ENCODE data around the gene TUBA4A.
"Not testable (repeated sequence)": the region's sequence is repeated elsewhere in the genome, so short reads cannot be mapped to it uniquely, and the experiment has no call there.

Gene TUBA4A

GRCh38 chr2:219210886-219211362 lies 42.8 kb downstream of the TUBA4A start:
- DNase-seq (ENCODE audit: low read depth in 2 of 2), result no peak

- no peak for DNase-seq (ENCODE audit: low read depth in 2 of 2)
Measured at GRCh38 chr2:219210196-219210885, 43.4 kb downstream of the TUBA4A start.

GRCh38 chr2:219209236-219210195 lies 44.2 kb downstream of the TUBA4A start:
- DNase-seq (ENCODE audit: low read depth in 2 of 2), result no peak

- no peak for DNase-seq (ENCODE audit: low read depth in 2 of 2)
Measured at GRCh38 chr2:219207884-219208740, 45.6 kb downstream of the TUBA4A start.

GRCh38 chr2:219207134-219207883 lies 46.4 kb downstream of the TUBA4A start:
- DNase-seq (ENCODE audit: low read depth in 2 of 2), result no peak

- peak; percentile 87 to 93 for DNase-seq (ENCODE audit: low read depth in 2 of 2)
Measured at GRCh38 chr2:219206328-219207133, 47.2 kb downstream of the TUBA4A start, which contains the start of gene ZFAND2B. ZFAND2B (plus strand) TSS chr2:219206782; CDS start chr2:219206988, 206 bp downstream.

GRCh38 chr2:219205981-219206327 lies 47.8 kb downstream of the TUBA4A start:
- no peak for DNase-seq (ENCODE audit: low read depth in 2 of 2)

GRCh38 chr2:219205165-219205538 lies 48.6 kb downstream of the TUBA4A start:
- DNase-seq (ENCODE audit: low read depth in 2 of 2), result no peak

- no peak for DNase-seq (ENCODE audit: low read depth in 2 of 2)
Measured at GRCh38 chr2:219204425-219205164, 49.1 kb downstream of the TUBA4A start.

- DNase-seq (ENCODE audit: low read depth in 2 of 2), result not testable (repeated sequence)
Measured at GRCh38 chr2:219201331-219201730, 52.4 kb downstream of the TUBA4A start.

- not testable (repeated sequence) for DNase-seq (ENCODE audit: low read depth in 2 of 2)
Measured at GRCh38 chr2:219200502-219201326, 53.0 kb downstream of the TUBA4A start.
